GM19239 (cell line): ENCODE results near the gene AGFG2.

ENCODE experiments used
- DNase-seq: peaks from one replicate; pipeline ENCODE4 v3.0.0; 2011; ENCODE audit warnings: low spot score; ENCODE audit not compliant: insufficient read length
- FAIRE-seq: peaks from 2 replicates; lab custom pipeline; 2011; peaks lifted over from hg19 to GRCh38; lab: Jason Lieb, UNC

AGFG2 gene

DNA sequence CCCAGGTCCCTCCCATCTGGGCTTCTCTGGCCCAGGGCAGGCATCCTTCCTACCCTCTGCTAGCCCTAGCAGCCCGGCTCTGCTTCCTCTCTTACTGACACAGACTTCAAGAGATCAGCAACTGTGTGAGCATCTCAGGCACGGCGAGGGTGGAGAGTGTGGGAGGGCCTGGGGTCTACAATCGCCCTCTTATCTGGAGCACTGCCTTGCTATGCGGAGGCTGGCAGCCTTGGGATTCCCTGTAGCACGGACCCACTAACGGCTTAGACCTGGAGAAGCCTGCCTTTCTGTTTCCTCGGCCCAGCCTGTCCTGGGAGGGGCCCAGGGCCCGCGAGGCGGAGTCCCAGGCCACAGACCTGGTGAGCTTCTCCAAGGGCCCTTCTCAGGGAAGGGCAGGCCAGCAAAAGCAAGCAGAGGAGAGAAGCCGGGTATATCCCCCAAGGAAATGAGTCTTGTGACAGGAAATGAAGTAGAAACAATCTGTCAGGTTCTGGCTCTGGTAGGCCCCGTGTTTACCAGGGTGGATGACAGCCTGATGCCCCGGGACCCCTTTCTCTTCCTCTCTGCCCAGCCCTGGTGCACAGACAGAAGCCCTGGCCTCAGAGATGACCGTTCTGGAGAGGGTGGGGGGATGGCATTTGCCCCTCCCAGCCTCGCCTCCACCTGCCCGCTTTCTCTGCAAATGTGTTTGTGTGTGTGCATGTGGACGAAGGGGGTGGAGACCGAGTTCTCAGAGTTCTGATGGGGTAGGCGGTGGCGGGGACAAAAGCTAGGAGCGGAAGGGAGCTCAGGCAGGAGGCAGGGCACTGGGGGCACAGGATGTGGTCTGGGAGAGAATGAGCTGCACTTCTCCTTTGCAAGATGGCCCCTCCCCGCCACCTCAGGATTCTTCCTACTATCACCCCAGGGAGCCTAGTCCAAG lies 44.4 kb downstream of the AGFG2 start:
- peak; percentile 87 for FAIRE-seq
- DNase-seq = peak; percentile 65

DNA sequence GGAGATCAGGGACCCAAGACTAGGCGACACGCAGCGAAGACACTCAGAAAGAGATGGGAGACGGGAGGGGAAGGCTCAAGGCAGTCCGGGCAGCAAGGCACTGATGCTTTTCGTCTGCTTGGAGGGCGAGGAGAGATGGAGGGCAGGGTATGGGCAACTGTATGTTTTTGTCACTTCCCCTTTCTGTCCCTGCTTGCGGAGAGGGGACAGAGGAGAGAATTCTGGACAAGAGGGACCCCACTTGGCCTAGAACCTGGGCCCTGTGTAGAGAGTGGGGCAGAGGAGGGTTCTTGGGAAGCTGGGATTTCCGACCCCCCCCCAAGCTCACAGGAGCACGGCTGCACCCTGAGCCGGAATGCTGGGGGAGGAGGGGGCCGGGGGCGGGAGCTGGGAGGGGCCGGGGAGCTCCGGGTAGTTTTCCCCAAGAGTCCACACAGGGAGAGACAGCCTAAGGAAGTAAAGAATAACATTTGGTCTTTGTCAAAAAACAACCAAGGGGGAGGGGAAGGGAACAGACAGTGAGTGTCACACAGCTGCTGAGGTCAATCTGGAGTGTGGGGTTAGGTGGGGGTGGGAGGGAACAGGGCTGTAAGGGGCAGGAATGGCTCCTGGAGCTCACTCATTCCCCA lies 45.2 kb downstream of the AGFG2 start:
- FAIRE-seq = peak; percentile 88
- DNase-seq = no peak

DNA sequence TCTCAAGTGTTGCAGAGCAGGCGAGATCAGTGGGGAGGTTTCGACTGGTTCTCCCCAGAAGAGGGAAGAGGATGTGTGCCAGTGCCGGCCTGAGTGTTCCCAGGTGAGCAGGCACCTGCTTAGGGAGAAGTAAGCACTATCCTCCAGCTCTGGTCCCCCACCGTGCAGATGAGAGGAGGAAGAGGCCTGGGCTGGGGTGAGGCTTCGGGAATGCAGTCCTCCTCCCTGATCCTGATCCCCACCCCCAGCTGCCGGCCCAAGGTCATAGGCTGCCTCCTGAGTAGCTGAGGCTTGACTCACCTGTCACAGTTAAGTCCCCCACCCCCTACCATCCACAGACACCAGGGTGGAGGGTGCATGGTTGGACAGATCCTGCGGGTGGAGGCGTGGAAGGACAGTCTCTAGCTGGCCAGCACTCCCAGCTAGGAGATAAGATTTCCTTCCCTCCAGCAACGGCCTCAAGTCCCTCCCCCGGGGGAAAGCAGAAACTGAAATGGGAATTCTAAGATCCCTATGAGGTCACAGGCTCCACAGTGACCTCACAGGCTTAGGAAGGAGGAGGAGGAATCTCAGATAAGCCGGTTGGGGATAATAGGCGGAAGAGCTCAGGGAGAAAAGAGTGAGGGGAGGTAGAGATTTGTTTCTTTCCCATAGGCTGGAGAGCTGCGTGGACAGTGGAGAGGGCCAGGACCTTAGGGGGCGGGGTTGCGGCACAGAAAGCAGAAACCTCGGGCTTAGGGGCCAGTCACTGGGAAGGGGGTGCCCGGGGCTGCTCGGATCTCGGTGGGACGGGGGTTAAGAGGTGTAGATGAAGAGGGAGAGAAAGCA lies 45.9 kb downstream of the AGFG2 start:
- no peak for FAIRE-seq

DNA sequence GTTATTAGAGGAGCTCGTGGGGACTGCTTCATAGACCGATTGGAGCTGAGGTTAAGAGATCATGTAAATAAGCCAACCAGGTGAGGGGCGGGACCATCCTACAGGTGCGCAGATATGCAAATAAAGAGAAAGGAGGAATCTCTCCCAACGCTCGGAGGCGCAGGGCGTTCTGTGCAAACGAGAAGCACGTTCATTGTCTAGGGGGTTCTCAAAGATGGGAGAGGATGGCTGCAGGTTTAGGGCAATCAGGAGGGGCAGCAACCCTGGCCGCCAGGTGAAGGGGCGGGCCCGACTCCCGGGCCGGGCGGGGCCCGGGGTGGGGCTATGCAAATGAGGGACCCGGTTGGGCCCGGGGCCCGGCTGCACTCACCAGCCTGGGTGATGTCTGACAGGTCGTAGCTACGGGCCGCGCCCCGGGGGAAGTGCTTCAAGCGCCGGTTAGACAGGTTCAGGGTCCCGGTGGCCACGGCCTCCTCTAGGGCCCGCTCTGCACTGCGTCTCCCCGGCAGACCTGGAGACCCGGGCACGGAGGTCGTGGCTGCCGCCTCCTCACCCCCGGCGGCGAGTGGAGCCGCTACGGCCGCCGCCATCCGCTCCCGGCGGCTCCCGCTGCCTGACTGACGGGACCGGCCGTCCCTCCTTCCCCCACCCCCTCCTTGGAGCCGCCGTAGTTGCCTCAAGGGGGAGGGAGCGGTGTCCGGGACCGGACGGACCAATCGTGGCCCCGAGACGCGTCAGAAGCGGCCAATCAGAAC lies 46.7 kb downstream of the AGFG2 start, which contains the start of gene LRCH4:
LRCH4 (minus strand) TSS at position 619 of the 755 bp plus-strand sequence; CDS start at position 590, 29 bp downstream.
- DNase-seq (peak; percentile 44), FAIRE-seq (peak; percentile 71)

More for the DNA sequence above, 45.9 kb downstream of the AGFG2 start:
- no peak for DNase-seq

DNA sequence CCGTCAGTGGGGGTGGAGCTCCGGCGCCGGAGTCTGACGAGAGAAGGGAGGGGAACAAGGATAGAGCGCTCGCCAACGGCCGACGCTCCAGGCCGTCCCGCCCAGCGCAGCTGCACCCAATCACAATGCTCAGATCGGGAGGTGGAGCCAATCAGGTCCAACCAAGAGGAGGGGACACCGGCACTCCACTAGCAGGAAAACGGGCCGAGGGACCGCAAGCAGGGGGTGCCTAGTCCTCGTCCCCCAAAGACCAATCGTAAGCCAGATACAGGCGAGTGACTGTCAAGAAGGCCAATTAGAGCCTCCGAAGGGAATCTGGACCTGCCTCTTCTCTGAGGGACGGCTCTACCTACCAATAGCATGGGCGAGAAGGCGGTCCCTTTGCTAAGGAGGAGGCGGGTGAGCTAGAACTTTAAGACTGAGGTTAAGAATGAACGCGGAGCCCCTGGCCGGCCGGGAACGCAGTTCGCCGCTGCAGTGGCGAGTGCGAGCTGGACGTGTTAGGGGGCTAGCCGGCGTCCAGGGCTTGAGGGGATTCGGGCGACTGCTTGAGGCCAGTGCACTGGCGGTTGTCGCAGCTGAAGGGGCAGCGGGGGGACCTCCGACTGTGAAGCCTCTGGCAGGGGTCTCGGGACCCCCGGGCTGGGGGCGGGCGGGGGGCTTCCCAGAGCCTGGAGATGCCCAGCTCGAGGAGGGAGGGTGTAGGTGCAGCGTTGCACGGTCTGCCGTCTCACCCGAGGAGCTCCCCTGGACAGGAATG lies 47.4 kb downstream of the AGFG2 start, which contains the start of gene FBXO24:
FBXO24 (plus strand) TSS at position 63 of the 760 bp plus-strand sequence; CDS start at position 361, 298 bp downstream.
- DNase-seq = peak; percentile 98
- FAIRE-seq = peak; percentile 99

DNA sequence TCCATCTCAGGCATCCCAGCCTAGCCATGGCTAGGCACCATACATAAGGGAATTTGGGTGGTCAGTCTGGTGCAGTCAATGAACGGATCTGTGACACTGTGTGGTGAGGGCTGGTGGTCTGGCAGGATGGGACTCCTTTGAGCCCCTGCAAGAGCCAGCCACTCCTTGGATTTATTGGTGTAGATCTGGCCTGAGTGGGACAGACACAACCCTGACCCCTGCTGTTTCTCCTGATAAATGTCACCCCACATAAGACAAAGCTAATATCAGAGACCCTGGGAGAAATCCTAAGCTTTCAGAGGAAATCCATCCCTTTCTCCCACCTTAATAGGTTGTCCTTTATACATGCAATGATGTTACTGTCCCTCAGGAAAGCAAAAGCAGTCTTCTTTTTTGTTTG lies 49.4 kb downstream of the AGFG2 start:
- FAIRE-seq = no peak
- DNase-seq = no peak

DNA sequence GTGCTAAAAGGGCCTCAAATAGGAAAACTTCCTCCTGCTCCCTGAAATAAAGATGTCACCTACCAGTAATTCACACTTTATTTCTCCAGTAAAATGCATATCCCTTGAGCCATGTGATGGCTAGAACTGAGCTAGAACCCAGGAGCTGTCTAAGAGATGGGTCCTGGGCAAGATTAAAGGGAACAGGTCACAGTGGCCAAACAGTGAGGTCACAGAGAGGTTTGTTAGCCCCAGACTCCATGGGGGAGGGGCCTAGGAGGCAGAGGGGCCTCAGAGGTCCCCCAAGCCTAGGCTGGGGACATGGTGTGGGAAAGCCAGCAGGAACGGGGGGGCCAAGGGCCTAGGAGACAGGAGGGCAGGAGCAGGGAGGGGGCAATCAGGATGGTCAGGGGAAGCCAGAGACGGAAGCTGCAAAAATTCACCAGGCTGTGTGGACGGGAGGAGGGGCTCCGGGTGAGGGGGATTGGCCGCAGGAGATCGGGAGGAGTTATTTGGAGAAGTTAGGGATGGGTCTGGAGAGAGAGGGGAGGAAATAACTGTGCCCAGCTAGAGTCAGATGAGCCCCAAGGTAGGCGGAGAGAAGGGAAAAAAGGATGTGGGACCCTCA lies 50.4 kb downstream of the AGFG2 start:
- FAIRE-seq (no peak), DNase-seq (no peak)

DNA sequence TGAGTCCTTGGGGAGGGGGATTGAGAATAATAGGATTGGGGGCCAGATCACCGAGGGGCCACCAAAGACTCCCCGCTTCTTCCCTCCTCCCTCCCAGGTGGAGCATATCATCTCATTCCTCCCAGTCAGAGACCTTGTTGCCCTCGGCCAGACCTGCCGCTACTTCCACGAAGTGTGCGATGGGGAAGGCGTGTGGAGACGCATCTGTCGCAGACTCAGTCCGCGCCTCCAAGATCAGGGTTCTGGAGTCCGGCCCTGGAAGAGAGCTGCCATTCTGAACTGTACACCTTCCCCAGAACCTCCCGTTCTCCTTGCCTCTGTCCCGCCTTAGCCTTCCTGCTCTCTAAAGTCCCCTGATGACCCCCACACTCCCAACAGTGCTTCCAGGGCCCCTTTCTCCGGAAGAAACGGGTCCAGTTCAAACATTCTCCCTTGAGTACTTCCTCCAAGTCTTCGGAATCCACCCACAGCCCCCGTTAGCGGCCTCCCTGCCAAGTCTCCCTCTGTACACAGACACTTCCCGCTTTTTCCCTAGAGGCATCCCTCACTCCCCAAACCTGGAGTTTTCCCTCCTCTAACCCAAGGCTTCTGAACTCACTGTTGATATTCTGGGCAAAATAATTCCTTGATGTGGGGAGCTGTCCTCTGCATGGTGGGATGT lies 51.2 kb downstream of the AGFG2 start:
- FAIRE-seq = no peak
- no peak for DNase-seq

DNA sequence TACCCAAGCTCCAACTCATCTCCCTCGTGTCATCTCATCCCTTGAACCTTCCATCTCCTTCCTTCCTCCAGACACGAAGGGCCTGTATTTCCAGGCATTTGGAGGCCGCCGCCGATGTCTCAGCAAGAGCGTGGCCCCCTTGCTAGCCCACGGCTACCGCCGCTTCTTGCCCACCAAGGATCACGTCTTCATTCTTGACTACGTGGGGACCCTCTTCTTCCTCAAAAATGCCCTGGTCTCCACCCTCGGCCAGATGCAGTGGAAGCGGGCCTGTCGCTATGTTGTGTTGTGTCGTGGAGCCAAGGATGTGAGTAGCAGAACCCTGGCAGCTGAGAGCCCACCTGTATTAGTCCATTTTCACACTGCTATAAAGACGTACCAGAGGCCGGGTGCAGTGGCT lies 52.6 kb downstream of the AGFG2 start:
- DNase-seq (no peak), FAIRE-seq (no peak)

DNA sequence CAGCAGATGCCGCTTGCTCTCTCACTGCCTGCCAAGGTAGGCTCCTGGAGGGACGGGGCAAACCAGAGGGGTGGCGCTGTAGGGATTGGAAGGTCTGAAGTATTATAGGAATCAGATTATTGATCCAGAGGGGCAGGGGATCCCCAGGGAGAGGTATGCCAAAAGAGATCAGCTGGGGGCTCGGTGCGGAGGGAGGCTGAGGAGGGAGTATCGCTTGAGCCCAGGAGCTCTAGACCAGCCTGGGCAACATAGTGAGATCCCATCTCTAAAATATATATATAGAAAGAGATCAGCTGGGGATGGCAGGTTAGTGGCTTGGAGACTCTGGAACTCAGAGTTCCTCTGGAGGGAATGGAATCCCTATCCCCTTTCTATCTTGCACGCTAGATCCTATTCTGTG lies 56.2 kb downstream of the AGFG2 start:
- DNase-seq (no peak), FAIRE-seq (no peak)

DNA sequence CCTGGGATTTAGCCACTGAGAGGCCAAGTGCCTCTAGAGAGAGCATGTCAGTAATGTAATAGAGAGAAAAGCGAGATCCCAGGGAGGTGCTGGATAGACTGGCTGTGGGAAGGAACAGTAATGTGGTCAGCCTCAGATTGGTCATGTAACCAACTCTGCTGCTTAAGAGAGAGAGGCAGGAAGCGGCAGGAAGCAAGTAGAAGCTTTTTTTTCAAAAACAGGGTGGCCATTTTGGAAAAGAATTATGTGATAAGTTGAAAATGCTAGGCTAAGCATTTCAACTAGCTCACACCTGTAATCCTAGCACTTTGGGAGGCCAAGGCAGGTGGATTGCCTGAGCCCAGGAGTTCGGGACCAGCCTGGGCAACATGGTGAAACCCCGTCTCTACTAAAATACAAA lies 59.4 kb downstream of the AGFG2 start:
- no peak for FAIRE-seq
- DNase-seq = no peak

DNA sequence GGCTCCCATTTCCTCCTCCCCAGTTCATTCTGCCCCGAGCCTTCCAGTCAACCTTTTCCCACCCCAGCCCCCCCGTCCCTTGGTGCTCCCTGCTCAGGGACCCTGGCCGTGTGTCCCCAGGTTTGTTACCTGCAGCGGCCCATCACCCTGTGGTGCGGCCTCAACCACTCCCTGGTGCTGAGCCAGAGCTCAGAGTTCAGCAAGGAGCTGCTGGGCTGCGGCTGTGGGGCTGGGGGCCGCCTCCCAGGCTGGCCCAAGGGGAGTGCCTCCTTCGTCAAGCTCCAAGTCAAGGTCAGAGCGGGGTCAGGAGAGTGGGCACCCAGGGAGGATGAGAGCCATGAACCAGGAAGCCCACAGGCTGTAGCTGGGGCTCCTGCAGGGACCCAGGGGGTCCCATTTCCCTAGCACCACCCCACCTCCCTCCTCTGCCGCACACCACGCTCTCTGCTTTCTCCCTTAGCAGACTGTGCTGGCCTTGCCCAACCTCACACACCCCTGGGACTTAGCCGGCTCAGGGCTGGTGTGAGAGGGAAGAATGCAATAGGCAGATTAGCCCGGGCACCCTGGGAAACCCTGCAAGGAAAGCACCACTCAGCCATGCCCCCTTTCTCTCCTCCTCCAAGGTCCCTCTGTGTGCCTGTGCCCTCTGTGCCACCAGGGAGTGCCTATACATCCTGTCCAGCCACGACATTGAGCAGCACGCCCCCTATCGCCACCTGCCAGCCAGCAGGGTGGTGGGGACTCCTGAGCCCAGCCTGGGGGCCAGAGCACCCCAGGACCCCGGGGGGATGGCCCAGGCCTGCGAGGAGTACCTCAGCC lies 61.1 kb downstream of the AGFG2 start:
- FAIRE-seq = no peak

DNA sequence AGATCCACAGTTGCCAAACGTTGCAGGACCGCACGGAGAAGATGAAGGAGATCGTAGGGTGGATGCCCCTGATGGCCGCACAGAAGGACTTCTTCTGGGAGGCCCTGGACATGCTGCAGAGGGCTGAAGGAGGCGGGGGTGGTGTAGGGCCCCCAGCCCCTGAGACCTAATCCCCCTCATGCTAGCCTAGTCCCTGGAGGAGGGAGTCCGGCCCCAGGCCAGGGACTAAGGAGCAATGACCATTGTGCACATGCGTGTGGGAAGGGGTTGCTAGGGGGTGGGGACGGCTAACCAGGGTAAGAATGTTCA lies 61.7 kb downstream of the AGFG2 start:
- DNase-seq (no peak), FAIRE-seq (no peak)

More for the DNA sequence above, 61.1 kb downstream of the AGFG2 start:
- DNase-seq = no peak

DNA sequence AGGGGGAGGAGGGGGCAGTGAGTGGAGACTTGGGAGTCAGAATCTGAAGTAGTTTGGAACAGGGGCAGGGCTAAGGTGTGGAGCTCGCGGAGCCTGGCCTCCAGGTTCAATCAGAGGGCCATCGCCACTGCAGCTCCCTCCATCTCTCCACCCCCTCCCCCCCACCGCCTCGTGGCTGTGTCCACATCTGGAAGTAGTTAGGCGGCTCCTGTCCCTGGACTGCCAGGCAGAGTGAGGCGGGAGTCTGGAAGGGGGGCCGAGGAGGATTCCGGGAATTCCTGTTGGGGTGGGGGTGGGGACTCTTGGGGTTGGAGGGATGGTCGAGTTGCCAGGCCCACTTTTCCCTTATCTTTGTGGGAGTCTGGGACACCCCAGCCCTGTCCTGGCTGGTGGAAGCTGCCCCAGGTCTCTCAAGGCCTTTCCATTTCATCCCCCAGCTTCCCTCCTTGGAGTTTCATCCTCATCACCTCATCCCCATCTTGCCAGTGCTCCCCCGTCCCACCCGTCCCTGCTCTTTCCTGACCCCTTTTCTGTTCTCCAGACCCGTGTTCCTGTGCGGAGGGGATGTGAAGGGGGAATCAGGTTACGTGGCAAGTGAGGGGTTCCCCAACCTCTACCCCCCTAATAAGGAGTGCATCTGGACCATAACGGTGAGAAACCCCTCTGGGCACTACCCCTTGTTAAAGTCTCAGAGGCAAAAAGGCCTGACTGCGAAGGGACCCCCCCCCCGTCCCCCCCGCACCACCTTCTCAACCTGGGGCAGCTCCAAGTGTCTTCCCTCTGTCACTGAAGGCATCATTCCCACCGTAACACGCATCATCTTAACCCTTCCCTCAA lies 64.1 kb downstream of the AGFG2 start:
- no peak for FAIRE-seq
- DNase-seq = no peak

DNA sequence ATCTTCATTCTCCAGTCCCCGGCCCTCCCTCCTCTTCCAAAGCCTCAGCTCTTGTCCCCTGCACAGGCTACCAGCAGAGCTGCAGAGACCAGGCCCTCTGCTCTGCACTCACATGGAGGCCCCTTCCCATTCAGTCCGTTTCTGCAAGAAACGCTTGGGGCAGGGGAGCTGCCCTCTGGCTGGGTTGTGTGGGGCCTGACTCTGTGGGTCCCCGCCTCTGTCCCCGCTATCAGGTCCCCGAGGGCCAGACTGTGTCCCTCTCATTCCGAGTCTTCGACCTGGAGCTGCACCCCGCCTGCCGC lies 64.7 kb downstream of the AGFG2 start:
- no peak for FAIRE-seq
- no peak for DNase-seq

DNA sequence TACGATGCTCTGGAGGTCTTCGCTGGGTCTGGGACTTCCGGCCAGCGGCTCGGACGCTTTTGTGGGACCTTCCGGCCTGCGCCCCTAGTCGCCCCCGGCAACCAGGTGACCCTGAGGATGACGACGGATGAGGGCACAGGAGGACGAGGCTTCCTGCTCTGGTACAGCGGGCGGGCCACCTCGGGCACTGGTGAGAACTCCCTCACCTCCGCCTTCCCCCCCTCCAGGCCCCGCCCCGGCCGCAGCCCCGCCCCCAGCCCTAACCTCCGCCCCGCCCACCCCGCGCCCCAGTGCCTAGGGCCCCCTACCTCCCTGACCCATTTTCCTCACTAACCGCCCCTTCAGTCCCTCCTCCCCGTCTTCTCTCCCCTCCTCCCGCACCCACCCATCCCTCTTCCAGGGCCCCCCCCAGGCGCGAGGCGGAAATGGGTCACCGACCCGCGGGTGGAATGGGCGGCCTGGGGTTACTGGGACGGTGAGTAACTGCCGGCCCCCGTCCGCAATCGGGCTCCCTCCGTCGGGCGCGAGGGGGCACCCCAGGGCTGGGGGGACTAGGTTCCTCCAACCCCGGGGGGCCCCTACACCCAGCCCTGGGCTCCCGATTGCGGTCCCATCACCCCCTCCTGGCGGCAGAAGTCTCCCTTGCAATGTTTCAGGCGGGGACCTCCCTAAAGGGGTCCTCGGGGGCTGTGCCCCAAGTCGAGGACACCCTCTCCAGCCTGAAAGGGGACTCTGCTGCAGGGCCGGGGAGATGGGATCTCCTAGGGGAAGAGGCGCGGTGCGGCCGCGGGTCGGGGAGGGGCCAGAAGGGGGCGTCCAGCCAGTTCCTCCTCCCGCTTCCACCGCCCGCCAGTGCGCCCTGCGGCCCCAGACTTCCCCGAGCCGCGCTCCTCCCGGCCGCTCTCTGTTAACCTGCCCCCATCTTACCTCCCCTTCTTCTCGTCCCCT lies 65.3 kb downstream of the AGFG2 start:
- FAIRE-seq (no peak), DNase-seq (peak; percentile 81)
